Ovary (tissue), 9 donors: ENCODE measurements around the gene C1QTNF1. TPM values are rescaled to one million over a fixed set of nuclear protein-coding genes. Genes with fewer than 3 reads are reported as not detected.

ENCODE experiments used
- DNase-seq, 5 donors: peaks; one replicate each; pipeline ENCODE4 v3.0.0-alpha.2; 2019 to 2020
- H3K27ac ChIP-seq, 2 donors: fragments of 200-600 bp; one replicate each; pipeline versions ENCODE4 v1.5.1 to v1.8.0; 2019 to 2022
- H3K27me3 ChIP-seq: fragments of 200-600 bp; one replicate; pipeline ENCODE4 v1.8.0; 2022
- H3K36me3 ChIP-seq: fragments of 200-600 bp; sonication (generic); one replicate; pipeline ENCODE4 v1.5.1; 2019
- H3K4me1 ChIP-seq: one replicate; pipeline ENCODE4 v1.8.1; 2013; ENCODE audit warnings: mild to moderate bottlenecking, moderate library complexity; ENCODE audit not compliant: insufficient read depth
- H3K4me3 ChIP-seq: fragments of 200-600 bp; sonication (generic); one replicate; pipeline ENCODE4 v1.5.1; 2017
- H3K9me3 ChIP-seq, 2 donors: fragments of 200-600 bp in 1 of 2; sonication (generic) in 1 of 2; one replicate each; pipeline versions ENCODE4 v1.5.1 to v1.8.1; 2013 to 2019; ENCODE audit warnings: mild to moderate bottlenecking in 1 of 2, moderate library complexity in 1 of 2
- EP300 ChIP-seq: sonication (generic); formaldehyde crosslinking; IDR thresholded peaks from one replicate; pipeline ENCODE4 v1.6.1; 2017; ENCODE audit warnings: antibody characterized with exemption
- POLR2A ChIP-seq: fragments of 450-650 bp; IDR thresholded peaks from one replicate; pipeline ENCODE4 v1.6.1; 2017; ENCODE audit warnings: antibody characterized with exemption, mild to moderate bottlenecking, moderate library complexity
- WGBS, 3 donors: extraction: QIAGEN DNeasy Blood & Tissue Kit in 1 of 3; methylation state at CpG; one replicate each; pipeline versions ENCODE4 v1.1.5 to v1.1.7; 2013 to 2017; 5-methylcytosine and 5-hydroxymethylcytosine counted together
- intact Hi-C, 4 donors: fragments of 100-400 bp; cut with DNase I; formaldehyde crosslinking; loops; one replicate each; pipeline versions ENCODE4 v1.11.0 to v1.15.1; 2022 to 2023
- polyA plus RNA-seq, 2 donors: library from polyadenylated mRNA; stranded (reverse); fragments of 200-250 nt in 1 of 2; fragments of 350-450 nt in 1 of 2; fragmentation: Illumina TruSeq in 1 of 2; extraction: RNeasy Lipid Tissue Mini Kit (QIAGEN cat#74804) in 1 of 2; gene quantifications; one replicate each; pipeline ENCODE4 v1.2.3, GENCODE V29; 2013 to 2014
- total RNA-seq, 7 donors: library from RNA; depleted of rRNA in 2 of 7; stranded (reverse); fragments of >200 nt in 2 of 7; fragmentation: NEBNext Ultra II Directional in 3 of 7; extraction: Animal tissue kit (Norgen Biotek cat#: 25700) in 3 of 7; gene quantifications; one replicate each; pipeline versions ENCODE4 v1.1.0 to v1.2.4, GENCODE V29; 2016 to 2023
- TF ChIP-seq, protein P1 (sequence below), 3 donors: fragments of 450-650 bp in 2 of 3; fragments of 200-600 bp in 1 of 3; IDR thresholded peaks; one replicate each; pipeline versions ENCODE4 v1.5.1 to v1.8.0; 2016 to 2022; ENCODE audit warnings: antibody characterized with exemption in 3 of 3, mild to moderate bottlenecking in 1 of 3
- donor health status: DM: no; HTN: no; CAD: no; lungs with moderate emphysema.
- donor health status: DM: no; HTN: no; CAD: no.
- donor health status: Bipolar disorder and iron deficiency.
- donor health status: DM: yes; HTN: yes; CAD: no.
- donor health status: DM: no; HTN: no; CAD: no.
- donor health status: DM: yes; HTN: yes; CAD: no.

The C1QTNF1 gene
- total and polyA plus RNA-seq, 9 donors = 17.9 to 85.9 (median 53.5) TPM

- TF ChIP-seq, protein P1, sequence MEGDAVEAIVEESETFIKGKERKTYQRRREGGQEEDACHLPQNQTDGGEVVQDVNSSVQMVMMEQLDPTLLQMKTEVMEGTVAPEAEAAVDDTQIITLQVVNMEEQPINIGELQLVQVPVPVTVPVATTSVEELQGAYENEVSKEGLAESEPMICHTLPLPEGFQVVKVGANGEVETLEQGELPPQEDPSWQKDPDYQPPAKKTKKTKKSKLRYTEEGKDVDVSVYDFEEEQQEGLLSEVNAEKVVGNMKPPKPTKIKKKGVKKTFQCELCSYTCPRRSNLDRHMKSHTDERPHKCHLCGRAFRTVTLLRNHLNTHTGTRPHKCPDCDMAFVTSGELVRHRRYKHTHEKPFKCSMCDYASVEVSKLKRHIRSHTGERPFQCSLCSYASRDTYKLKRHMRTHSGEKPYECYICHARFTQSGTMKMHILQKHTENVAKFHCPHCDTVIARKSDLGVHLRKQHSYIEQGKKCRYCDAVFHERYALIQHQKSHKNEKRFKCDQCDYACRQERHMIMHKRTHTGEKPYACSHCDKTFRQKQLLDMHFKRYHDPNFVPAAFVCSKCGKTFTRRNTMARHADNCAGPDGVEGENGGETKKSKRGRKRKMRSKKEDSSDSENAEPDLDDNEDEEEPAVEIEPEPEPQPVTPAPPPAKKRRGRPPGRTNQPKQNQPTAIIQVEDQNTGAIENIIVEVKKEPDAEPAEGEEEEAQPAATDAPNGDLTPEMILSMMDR (IDR thresholded peaks at IDR 0.05) = no peak
- TF ChIP-seq POLR2A (no peak), EP300 (no peak)
Measured at GRCh38 chr17:79089720-79090442, 65.9 kb downstream of the C1QTNF1 start.

DNA sequence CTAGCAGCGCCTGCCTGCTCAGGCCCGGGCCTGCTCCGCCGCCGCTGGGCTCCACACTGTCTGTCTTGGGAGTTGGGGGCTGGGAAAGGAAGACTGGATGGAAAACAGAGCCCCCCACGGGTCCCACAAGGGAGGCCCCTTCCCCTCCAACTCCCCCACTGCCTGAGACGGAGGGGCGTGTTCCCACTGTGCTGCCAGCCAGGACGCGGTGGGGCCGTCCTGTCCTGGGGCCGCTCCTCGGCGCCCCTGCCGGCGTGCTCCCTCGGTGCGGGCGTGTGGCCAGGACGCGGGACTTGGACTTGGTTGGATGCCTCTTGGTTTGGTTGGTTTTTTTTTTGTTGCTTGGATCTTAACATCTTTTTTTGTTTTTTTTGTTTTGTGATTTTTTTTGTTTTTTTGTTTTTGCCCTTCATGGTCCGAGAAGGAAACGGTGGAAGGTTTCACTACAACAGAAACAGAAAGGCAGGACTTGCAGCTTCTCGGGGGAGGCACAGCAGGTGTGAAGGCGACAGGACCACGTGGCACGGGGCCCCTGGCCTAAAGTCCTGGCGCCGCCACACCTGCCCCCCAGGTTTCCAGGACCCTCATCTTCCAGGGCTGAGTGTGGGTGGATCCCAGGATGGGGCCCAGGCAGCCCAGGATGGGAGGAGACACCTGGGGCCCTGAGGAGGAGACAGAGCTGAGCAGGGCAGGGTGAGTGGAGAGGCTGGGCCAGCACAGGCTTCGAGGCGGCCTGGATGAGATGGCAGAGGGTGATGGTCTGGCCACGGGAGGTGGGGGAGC, 66.7 kb downstream of the C1QTNF1 start:
- 14 to 21% (median 14%) methylated on average over 32 of the region's 32 CpGs for WGBS, 3 donors
- H3K27me3 ChIP-seq = no peaks in the 10 kb centered on the region
- peak; percentile 62 to 88 (median 77) for DNase-seq

More at GRCh38 chr17:79089720-79090442, 65.9 kb downstream of the C1QTNF1 start:
- H3K4me3 ChIP-seq = no peak overlapping the region
- DNase-seq = peak in 3 of 5 donors; percentile 43 to 65 (median 48)
- no peaks in the 10 kb centered on the region for H3K27me3 ChIP-seq
- no peaks in the 10 kb centered on the region for H3K9me3 ChIP-seq
- peak overlapping the region in 1 of 2 donors; percentile 56 for H3K27ac ChIP-seq
- 38 to 53% (median 43%) methylated on average over 30 to 31 of the region's 31 CpGs for WGBS, 3 donors
- peaks cover 8% of the 10 kb centered on the region for H3K4me1 ChIP-seq
- no peaks in the 10 kb centered on the region for H3K36me3 ChIP-seq
- intact Hi-C loops = loop anchor here in 3 of 4 donors (2.0 to 5.0 kb wide), 4 partner anchors 43 to 617 kb away; no protein-coding TSS in a partner anchor

DNA sequence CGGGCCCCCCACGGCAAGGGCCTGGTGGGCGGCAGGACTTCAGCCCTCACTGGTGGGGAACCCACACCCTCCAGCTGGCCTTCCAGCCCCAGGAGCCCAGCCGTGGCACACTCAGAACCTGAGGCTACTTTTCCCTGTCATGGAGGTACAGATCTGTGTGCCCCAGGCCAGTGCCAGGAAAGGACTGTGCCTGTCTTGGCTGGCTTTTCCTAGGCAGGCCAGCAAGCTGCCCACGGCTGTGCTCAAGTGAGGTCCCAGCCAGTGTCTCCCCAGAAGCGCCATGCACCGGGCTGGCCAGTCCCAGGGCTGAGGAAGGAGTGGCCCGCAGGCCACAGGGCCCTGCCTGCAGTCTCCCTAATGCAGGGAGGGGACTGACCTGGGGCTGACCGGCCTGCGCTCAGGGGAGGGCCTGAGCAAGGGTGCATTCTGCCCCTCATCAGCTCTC, 67.3 kb downstream of the C1QTNF1 start:
- no peak overlapping the region for H3K27ac ChIP-seq
- H3K9me3 ChIP-seq = no peaks in the 10 kb centered on the region
- no peak for DNase-seq
- no peaks in the 10 kb centered on the region for H3K27me3 ChIP-seq
- TF ChIP-seq, protein P1 (IDR thresholded peaks at IDR 0.05) = no peak
- no peak for TF ChIP-seq EP300
- no peak for TF ChIP-seq POLR2A
- intact Hi-C loops = no loop called here
- peaks cover 8% of the 10 kb centered on the region for H3K4me1 ChIP-seq
- WGBS, 3 donors = 59 to 83% (median 66%) methylated on average over 7 to 10 of the region's 10 CpGs
- no peaks in the 10 kb centered on the region for H3K36me3 ChIP-seq
- H3K4me3 ChIP-seq = no peak overlapping the region

More for the DNA sequence above, 66.7 kb downstream of the C1QTNF1 start:
- Histone ChIP-seq H3K36me3 (no peaks in the 10 kb centered on the region), H3K9me3 (no peaks in the 10 kb centered on the region), H3K4me3 (no peak overlapping the region), H3K27ac (peak overlapping the region in 1 of 2 donors; percentile 56), H3K4me1 (peaks cover 8% of the 10 kb centered on the region)
- intact Hi-C loops = no loop called here
- TF ChIP-seq EP300 (no peak), POLR2A (no peak)
- TF ChIP-seq, protein P1 (IDR thresholded peaks at IDR 0.05) = peak in 2 of 3 donors; percentile 34 to 42

DNA sequence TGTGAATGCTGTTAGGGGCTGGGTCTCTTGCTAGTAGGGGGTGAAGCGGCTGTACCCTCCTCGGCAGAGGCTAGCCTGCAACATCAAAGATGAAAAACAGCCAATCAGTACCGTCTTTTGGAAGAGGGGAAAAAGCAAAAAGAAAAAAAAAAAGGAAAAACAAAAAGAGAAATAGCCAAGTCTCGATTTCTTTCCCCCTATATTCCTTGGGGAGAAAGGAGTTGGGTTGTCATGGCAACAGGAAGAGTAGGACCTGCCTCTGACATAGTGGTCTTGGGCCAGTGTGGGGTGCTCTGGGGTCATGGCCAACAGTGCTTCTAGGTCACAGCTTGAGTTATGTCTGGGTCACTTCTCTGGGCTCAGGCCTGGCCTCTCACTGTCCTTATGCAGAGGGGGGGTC, 68.6 kb downstream of the C1QTNF1 start:
- 34 to 45% (median 44%) methylated on average over 4 of the region's 4 CpGs for WGBS, 3 donors
- Histone ChIP-seq H3K4me1 (peaks cover 8% of the 10 kb centered on the region), H3K27me3 (no peaks in the 10 kb centered on the region), H3K9me3 (no peaks in the 10 kb centered on the region), H3K36me3 (no peaks in the 10 kb centered on the region), H3K4me3 (no peak overlapping the region), H3K27ac (no peak overlapping the region)
- DNase-seq = no peak
- TF ChIP-seq EP300 = no peak
- TF ChIP-seq, protein P1 (IDR thresholded peaks at IDR 0.05) = no peak
- TF ChIP-seq POLR2A = no peak
- intact Hi-C loops = no loop called here
